ENCODE measurements around the gene NID2.

DNA sequence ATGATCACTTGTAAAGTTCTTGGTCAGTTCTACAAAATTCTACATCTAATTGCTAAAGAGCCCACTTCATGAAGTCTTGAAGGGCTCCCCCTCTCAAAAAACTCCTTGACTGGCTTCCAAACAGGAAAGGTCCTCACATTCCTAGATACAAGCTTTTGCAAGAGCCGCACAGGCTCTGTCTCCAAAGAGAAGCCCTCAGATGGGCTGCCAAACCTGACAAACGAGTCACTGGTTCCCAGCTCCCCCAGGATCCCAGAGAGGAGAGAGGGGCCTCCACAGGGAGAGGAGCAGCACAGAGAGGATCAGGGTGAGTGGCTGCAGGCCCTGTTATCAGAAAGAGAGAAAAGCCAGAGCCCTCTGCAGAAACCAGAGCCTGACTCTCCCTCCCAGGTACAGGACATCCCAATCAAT is 5.8 kb downstream of the NID2 start:
- no peak for TF ChIP-seq CSDC2 (CRISPR knock-in tag; IDR thresholded peaks at IDR 0.05)
- no peak for TF ChIP-seq ISL1 (CRISPR knock-in tag; IDR thresholded peaks at IDR 0.05)
